ENCODE measurements around the gene ZSCAN30. TPM values are rescaled to one million over a fixed set of nuclear protein-coding genes. Genes with fewer than 3 reads are reported as not detected.

ZSCAN30 gene
- total and polyA plus RNA-seq, 4 donors = 22.7 to 40.3 (median 32.3) TPM

Other genes starting within 250 kb of the ZSCAN30 start
- gene MAPRE2, start 248.8 kb downstream of the ZSCAN30 start, total RNA-seq = 10 to 100 TPM; 65.3 to 90.1 TPM
- 100 to 1,000 TPM; 167 to 203 TPM for gene MAPRE2, start 248.8 kb downstream of the ZSCAN30 start, polyA plus RNA-seq (ENCODE audit: insufficient read length in 2 of 2)
- gene ZNF397, start 49.2 kb downstream of the ZSCAN30 start, total RNA-seq = 10 to 100 TPM; 39.3 to 41.0 TPM
- 10 to 100 TPM; 49.3 to 52.8 TPM for gene ZNF397, start 49.2 kb downstream of the ZSCAN30 start, polyA plus RNA-seq (ENCODE audit: insufficient read length in 2 of 2)
- 100 to 1,000 TPM in 1 of 2 donors, 10 to 100 TPM in 1; 57.2 to 103 TPM for gene ZNF24, start 54.2 kb upstream of the ZSCAN30 start, total RNA-seq
- 10 to 100 TPM; 48.0 to 72.9 TPM for gene ZNF24, start 54.2 kb upstream of the ZSCAN30 start, polyA plus RNA-seq (ENCODE audit: insufficient read length in 2 of 2)
- 1 to 10 TPM; 6.2 to 6.8 TPM for gene ZNF396, start 87.1 kb upstream of the ZSCAN30 start, total RNA-seq
- 1 to 10 TPM; 4.3 to 5.3 TPM for gene ZNF396, start 87.1 kb upstream of the ZSCAN30 start, polyA plus RNA-seq (ENCODE audit: insufficient read length in 2 of 2)
- 1 to 10 TPM; 8.1 to 9.1 TPM for gene INO80C, start 207.7 kb upstream of the ZSCAN30 start, total RNA-seq
- gene INO80C, start 207.7 kb upstream of the ZSCAN30 start, polyA plus RNA-seq (ENCODE audit: insufficient read length in 2 of 2) = 10 to 100 TPM; 21.8 to 22.4 TPM

All from spinal cord (tissue), 4 donors.